MM.1S (cell line): ENCODE results near the gene MUC5B.
"Not testable (repeated sequence)": the region's sequence is repeated elsewhere in the genome, so short reads cannot be mapped to it uniquely, and the experiment has no call there.

Experiments
- DNase-seq: peaks from one replicate; pipeline ENCODE4 v3.0.0-alpha.2; 2015
- H2AFZ ChIP-seq: fragments of 300-600 bp; sonication (generic); 2 replicates; pipeline ENCODE4 v1.6.0; 2016; ENCODE audit warnings: antibody characterized with exemption, low read length
- H3F3A ChIP-seq: fragments of 300-600 bp; sonication (generic); 2 replicates; pipeline ENCODE4 v1.6.1; 2016; ENCODE audit warnings: mild to moderate bottlenecking, antibody characterized with exemption, low read length, moderate library complexity, mixed read lengths; ENCODE audit not compliant: insufficient read depth
- H3K27ac ChIP-seq: fragments of 300-600 bp; sonication (generic); 2 replicates; pipeline ENCODE4 v1.5.1; 2016; ENCODE audit warnings: mild to moderate bottlenecking, low read length
- H3K27me3 ChIP-seq: fragments of 300-600 bp; sonication (generic); replicated peaks from 2 replicates; pipeline ENCODE4 v1.6.0; 2016; ENCODE audit warnings: low read length; ENCODE audit not compliant: insufficient read depth
- H3K36me3 ChIP-seq: fragments of 300-600 bp; sonication (generic); replicated peaks from 2 replicates; pipeline ENCODE4 v1.6.1; 2016; ENCODE audit warnings: mild to moderate bottlenecking, low read length, mixed read lengths; ENCODE audit not compliant: insufficient read depth
- H3K4me1 ChIP-seq: fragments of 300-600 bp; sonication (generic); 2 replicates; pipeline ENCODE4 v1.6.1; 2016; ENCODE audit warnings: low read length, mixed read lengths
- H3K4me2 ChIP-seq: fragments of 300-600 bp; sonication (generic); 2 replicates; pipeline ENCODE4 v1.6.0; 2016; ENCODE audit warnings: low read depth, low read length
- H3K4me3 ChIP-seq: fragments of 300-600 bp; sonication (generic); 2 replicates; pipeline ENCODE4 v1.5.1; 2016; ENCODE audit warnings: low read length, mixed read lengths
- H3K79me2 ChIP-seq: fragments of 300-600 bp; sonication (generic); 2 replicates; pipeline ENCODE4 v1.6.1; 2016; ENCODE audit warnings: mixed run types, low read length, mixed read lengths
- H3K9ac ChIP-seq: fragments of 300-600 bp; sonication (generic); 2 replicates; pipeline ENCODE4 v1.6.1; 2016; ENCODE audit warnings: low read length, mixed read lengths
- H3K9me2 ChIP-seq: fragments of 300-600 bp; sonication (generic); replicated peaks from 2 replicates; pipeline ENCODE4 v1.6.1; 2016; ENCODE audit warnings: mild to moderate bottlenecking, low read length, mixed read lengths; ENCODE audit not compliant: insufficient read depth
- H3K9me3 ChIP-seq: fragments of 300-600 bp; sonication (generic); replicated peaks from 2 replicates; pipeline ENCODE4 v1.6.1; 2016; ENCODE audit warnings: mild to moderate bottlenecking, low read length, mixed read lengths; ENCODE audit not compliant: insufficient read depth
- H4K20me1 ChIP-seq: fragments of 300-600 bp; sonication (generic); 2 replicates; pipeline ENCODE4 v1.6.1; 2016; ENCODE audit warnings: mild to moderate bottlenecking, low read length, moderate library complexity, mixed read lengths; ENCODE audit not compliant: insufficient read depth
- EZH2 ChIP-seq: fragments of 300-600 bp; sonication (generic); optimal IDR thresholded peaks from 2 replicates; pipeline ENCODE3; 2017; ENCODE audit warnings: low read depth, mild to moderate bottlenecking, antibody characterized with exemption, low read length, mixed read lengths
- EZH2phosphoT487 ChIP-seq: fragments of 300-600 bp; sonication (generic); IDR thresholded peaks from 2 replicates; pipeline ENCODE4 v1.6.1; 2018; ENCODE audit warnings: antibody characterized with exemption, low read length
- TF ChIP-seq, protein P1 (sequence below): fragments of 300-600 bp; sonication (generic); IDR thresholded peaks from 2 replicates; pipeline ENCODE4 v1.5.1; 2016; ENCODE audit warnings: antibody characterized with exemption, low read length, mixed read lengths

MUC5B gene

DNA sequence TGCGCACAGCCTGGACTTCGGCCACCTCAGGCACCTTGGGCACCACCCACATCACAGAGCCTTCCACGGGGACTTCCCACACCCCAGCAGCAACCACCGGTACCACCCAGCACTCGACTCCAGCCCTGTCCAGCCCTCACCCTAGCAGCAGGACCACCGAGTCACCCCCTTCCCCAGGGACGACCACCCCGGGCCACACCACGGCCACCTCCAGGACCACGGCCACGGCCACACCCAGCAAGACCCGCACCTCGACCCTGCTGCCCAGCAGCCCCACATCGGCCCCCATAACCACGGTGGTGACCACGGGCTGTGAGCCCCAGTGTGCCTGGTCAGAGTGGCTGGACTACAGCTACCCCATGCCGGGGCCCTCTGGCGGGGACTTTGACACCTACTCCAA lies 26.1 kb downstream of the MUC5B start:
- H3K27me3 ChIP-seq: peaks cover 23% of the 10 kb centered on the region
- not testable (repeated sequence) for H3K9me3 ChIP-seq, H3K4me2 ChIP-seq, H3K36me3 ChIP-seq, H3K4me3 ChIP-seq, H3K27ac ChIP-seq, H3K79me2 ChIP-seq, DNase-seq, H3K9me2 ChIP-seq, H2AFZ ChIP-seq, H3F3A ChIP-seq, H3K9ac ChIP-seq, H3K4me1 ChIP-seq, H4K20me1 ChIP-seq

DNA sequence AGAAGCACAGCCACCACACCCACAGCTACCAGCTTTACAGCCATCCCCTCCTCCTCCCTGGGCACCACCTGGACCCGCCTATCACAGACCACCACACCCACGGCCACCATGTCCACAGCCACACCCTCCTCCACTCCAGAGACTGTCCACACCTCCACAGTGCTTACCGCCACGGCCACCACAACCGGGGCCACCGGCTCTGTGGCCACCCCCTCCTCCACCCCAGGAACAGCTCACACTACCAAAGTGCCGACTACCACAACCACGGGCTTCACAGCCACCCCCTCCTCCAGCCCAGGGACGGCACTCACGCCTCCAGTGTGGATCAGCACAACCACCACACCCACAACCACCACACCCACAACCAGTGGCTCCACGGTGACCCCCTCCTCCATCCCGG lies 27.5 kb downstream of the MUC5B start:
- H3K4me3 ChIP-seq, H4K20me1 ChIP-seq, H3K27ac ChIP-seq, H3K9me2 ChIP-seq, H3K4me1 ChIP-seq, H3K79me2 ChIP-seq, H3K9ac ChIP-seq, DNase-seq, H2AFZ ChIP-seq, H3F3A ChIP-seq, H3K36me3 ChIP-seq, H3K9me3 ChIP-seq, H3K4me2 ChIP-seq: not testable (repeated sequence)
- peaks cover 27% of the 10 kb centered on the region for H3K27me3 ChIP-seq

DNA sequence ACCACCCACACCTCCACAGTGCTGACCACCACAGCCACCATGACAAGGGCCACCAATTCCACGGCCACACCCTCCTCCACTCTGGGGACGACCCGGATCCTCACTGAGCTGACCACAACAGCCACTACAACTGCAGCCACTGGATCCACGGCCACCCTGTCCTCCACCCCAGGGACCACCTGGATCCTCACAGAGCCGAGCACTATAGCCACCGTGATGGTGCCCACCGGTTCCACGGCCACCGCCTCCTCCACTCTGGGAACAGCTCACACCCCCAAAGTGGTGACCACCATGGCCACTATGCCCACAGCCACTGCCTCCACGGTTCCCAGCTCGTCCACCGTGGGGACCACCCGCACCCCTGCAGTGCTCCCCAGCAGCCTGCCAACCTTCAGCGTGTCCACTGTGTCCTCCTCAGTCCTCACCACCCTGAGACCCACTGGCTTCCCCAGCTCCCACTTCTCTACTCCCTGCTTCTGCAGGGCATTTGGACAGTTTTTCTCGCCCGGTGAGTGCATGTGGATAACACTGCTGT lies 28.4 kb downstream of the MUC5B start:
- Histone ChIP-seq H2AFZ (no peak overlapping the region), H3K4me2 (no peak overlapping the region), H3K4me1 (no peaks in the 10 kb centered on the region), H3K9me3 (no peaks in the 10 kb centered on the region), H4K20me1 (no peaks in the 10 kb centered on the region), H3K9me2 (no peaks in the 10 kb centered on the region), H3K27ac (no peak overlapping the region), H3K79me2 (no peaks in the 10 kb centered on the region), H3F3A (no peaks in the 10 kb centered on the region), H3K36me3 (no peaks in the 10 kb centered on the region), H3K27me3 (peaks cover 27% of the 10 kb centered on the region), H3K9ac (no peak overlapping the region), H3K4me3 (no peak overlapping the region)
- no peak for TF ChIP-seq EZH2phosphoT487
- DNase-seq: no peak

DNA sequence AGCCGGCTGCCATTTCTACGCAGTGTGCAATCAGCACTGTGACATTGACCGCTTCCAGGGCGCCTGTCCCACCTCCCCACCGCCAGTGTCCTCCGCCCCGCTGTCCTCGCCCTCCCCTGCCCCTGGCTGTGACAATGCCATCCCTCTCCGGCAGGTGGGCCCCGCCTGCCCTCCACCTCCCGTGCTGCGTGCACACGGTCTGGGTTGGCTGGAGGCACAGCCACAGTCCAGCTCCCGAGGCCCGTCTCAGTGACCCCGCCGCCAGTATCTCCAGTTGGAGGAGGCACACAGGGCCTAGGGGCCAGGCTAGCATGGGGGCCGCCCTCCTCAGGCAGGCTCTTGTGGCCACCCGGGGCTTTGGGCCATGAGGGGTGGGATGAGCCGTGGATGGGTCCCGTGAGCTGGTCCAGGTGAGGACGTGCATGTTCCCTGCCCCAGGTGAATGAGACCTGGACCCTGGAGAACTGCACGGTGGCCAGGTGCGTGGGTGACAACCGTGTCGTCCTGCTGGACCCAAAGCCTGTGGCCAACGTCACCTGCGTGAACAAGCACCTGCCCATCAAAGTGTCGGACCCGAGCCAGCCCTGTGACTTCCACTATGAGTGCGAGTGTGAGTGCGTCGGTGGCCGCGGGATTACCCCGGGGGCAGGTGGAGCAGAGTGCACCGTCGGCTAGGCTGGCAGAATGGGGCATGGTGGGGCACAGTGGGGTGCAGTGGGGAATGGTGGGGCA lies 29.7 kb downstream of the MUC5B start:
- Histone ChIP-seq H4K20me1 (no peaks in the 10 kb centered on the region), H3K36me3 (no peaks in the 10 kb centered on the region), H3F3A (no peaks in the 10 kb centered on the region), H3K4me3 (no peak overlapping the region), H3K4me1 (no peaks in the 10 kb centered on the region), H3K27me3 (peaks cover 29% of the 10 kb centered on the region), H2AFZ (no peak overlapping the region), H3K9ac (no peak overlapping the region), H3K27ac (no peak overlapping the region), H3K79me2 (no peaks in the 10 kb centered on the region), H3K9me2 (no peaks in the 10 kb centered on the region), H3K9me3 (no peaks in the 10 kb centered on the region), H3K4me2 (no peak overlapping the region)
- TF ChIP-seq EZH2phosphoT487 (no peak), EZH2 (no peak)
- TF ChIP-seq, protein P1, sequence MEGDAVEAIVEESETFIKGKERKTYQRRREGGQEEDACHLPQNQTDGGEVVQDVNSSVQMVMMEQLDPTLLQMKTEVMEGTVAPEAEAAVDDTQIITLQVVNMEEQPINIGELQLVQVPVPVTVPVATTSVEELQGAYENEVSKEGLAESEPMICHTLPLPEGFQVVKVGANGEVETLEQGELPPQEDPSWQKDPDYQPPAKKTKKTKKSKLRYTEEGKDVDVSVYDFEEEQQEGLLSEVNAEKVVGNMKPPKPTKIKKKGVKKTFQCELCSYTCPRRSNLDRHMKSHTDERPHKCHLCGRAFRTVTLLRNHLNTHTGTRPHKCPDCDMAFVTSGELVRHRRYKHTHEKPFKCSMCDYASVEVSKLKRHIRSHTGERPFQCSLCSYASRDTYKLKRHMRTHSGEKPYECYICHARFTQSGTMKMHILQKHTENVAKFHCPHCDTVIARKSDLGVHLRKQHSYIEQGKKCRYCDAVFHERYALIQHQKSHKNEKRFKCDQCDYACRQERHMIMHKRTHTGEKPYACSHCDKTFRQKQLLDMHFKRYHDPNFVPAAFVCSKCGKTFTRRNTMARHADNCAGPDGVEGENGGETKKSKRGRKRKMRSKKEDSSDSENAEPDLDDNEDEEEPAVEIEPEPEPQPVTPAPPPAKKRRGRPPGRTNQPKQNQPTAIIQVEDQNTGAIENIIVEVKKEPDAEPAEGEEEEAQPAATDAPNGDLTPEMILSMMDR: no peak
- DNase-seq: no peak

DNA sequence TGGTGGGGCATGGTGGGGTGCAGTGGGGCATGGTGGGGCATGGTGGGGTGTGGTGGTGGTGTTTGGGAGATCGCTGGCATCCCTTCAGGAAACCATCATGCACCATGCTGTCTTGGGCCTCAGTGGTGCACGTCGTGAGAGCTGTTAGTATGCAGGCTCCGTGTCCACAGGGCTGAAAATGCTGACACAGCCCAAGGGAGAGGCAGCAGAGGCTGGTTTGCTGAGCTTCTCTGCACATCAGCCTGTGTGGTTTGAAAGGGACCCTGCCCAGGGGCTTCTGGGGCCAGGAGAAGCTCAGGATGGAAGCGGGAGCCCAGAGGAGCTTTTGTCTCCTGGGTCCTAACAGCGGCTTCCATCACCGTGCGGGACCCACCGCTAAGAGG lies 30.2 kb downstream of the MUC5B start:
- Histone ChIP-seq H3K27ac (no peak overlapping the region), H3K4me2 (no peak overlapping the region), H3K4me1 (no peaks in the 10 kb centered on the region), H3K9me3 (no peaks in the 10 kb centered on the region), H3K9me2 (no peaks in the 10 kb centered on the region), H3K27me3 (peaks cover 35% of the 10 kb centered on the region), H4K20me1 (no peaks in the 10 kb centered on the region), H3K79me2 (no peaks in the 10 kb centered on the region), H3K9ac (no peak overlapping the region), H3F3A (no peaks in the 10 kb centered on the region), H3K36me3 (no peaks in the 10 kb centered on the region), H3K4me3 (no peak overlapping the region), H2AFZ (no peak overlapping the region)
- no peak for DNase-seq
- TF ChIP-seq, protein P1: no peak
- TF ChIP-seq EZH2phosphoT487 (no peak), EZH2 (no peak)
